DMS114 treated with DMSO at 0.1 percent for 48 hours (cell line): ENCODE measurements around the gene TPSB2.
"Not testable (repeated sequence)": the region's sequence is repeated elsewhere in the genome, so short reads cannot be mapped to it uniquely, and the experiment has no call there.

Source experiments
- DNase-seq: peaks from one replicate; lab custom pipeline; 2025; ENCODE audit not compliant: unreplicated experiment; lab: John Stamatoyannopoulos, UW

The TPSB2 gene

DNA sequence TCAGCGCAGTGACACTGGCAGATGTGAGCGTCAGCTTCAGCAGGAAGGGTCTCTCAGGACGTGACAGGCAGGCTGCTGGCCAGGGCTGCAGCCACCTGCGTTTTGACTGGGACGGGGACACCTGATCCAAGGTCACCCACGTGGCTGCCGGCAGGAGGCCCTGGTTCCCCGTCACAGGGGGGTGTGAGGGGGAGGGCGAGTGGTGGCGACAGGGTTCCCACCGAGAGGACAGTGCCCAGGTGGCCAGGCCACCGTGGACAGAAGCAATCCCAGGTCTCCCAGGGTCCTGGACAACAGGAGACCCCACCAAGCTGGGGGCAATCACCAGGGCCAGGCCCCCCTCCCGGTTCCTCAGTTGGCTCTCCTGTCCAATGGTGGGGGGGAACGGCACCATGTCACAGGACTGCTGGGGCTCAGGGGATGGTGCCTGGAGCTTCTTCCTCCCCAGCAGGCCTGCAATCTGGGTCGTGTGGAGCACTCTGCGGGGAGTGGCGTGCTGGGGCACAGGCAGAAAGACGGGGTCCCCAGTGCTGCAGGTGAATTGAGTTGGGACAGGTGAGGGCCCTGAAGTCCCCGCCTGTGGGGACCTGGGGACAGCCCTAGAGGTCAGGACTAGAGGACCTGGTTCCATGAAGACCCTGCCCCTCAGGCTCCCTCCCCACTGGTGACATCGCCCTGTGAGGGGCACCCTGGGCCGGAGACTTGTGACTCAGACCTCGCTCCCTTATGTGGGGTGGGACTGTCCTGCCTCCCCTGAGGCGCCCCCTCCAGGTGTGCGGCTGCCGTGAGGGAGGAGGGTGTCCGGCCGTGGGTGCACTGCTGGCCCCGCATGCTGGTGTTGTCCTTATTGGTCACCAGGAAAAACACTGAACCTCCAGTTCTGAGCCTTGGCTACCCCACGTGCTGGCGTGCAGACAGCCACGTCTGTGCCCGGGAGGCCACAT lies 14.2 kb upstream of the TPSB2 start:
- not testable (repeated sequence) for DNase-seq

DNA sequence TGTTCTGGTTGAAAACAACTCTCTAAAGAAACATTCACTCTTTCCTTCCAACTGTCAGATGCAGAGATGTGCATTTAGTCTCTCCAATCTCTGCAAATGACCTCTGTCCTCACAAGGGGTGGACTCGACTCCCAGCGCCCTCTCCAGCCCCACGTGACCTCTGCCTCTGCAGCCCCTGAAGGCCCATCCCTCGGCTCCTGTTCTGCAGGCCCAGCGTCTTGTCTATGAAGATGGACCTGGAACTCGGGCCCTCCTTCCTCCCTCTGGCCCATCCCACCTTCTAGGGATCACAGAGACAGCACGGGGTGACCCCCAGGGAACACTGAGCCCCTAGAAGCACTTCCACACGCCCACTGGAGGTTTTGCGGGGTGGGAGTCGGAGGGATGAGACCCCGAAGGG lies 13.4 kb upstream of the TPSB2 start:
- not testable (repeated sequence) for DNase-seq

- not testable (repeated sequence) for DNase-seq
Measured at GRCh38 chr16:1241081-1241480, 11.1 kb upstream of the TPSB2 start.

- DNase-seq = not testable (repeated sequence)
Measured at GRCh38 chr16:1240436-1240835, 10.5 kb upstream of the TPSB2 start, which contains the start of gene TPSAB1. Gene TPSAB1, plus strand, starts transcription at chr16:1240705. Its CDS starts 234 bp downstream, at chr16:1240939.

DNA sequence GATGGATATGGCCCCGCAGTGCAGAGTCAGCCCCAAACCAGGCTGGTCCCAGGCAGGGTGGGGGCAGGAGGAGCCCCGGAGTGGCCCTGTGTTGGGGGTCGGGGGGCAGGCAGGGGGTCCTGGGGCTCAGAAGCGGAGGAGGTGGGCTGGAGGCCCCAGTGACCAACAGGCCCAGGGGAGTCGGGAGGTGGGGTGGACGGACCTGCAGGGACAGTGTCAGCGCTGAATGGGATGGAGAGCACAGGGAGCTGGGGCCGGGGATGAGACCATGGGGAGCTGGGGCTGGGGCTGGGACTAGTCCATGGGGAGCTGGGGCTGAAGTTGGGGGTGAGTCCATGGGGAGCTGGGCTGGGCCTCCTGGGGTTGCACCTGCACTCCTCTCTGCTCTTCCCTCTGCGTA lies 9.6 kb upstream of the TPSB2 start:
- DNase-seq = not testable (repeated sequence)

GRCh38 chr16:1238909-1239308 lies 8.9 kb upstream of the TPSB2 start:
- not testable (repeated sequence) for DNase-seq

- DNase-seq = no peak
Measured at GRCh38 chr16:1237990-1238389, 8.0 kb upstream of the TPSB2 start.

- not testable (repeated sequence) for DNase-seq
Measured at GRCh38 chr16:1236659-1237058, 6.7 kb upstream of the TPSB2 start.

DNA sequence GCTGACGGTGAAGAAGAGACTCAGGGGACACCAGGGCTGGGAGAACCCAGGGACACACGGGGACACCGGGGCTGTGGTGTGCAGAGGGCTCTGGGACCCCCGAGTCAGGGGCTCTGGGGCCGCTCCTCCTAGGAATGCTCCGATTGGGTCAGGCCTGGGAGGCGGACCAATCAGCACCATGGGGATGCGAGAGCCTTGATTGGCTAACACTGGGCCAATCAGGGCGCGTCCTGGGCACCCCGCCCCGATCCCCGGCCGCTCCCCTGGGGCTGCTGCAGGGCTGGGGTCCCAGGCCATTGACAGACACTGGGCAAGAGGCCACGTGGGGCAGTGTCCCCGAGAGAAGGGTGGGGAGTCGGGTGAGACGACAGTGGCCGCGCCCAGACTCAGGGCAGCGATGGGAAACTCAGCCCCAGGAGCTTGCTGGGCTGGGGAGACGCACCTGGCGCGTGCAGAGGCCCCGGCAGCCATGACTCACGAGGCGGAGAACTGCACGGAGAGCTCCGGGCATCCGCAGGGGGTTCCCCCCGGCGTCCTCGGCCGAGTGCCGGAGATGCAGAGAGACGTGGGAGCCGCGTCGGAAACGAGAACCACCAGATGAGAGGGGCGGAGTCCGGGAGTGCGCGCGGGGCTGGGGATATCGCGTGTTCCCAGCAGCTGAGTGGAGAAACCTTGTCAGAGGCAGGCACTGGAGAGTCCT lies 2.2 kb upstream of the TPSB2 start:
- not testable (repeated sequence) for DNase-seq

- not testable (repeated sequence) for DNase-seq
Measured at GRCh38 chr16:1231301-1231700, 1.3 kb upstream of the TPSB2 start.

DNA sequence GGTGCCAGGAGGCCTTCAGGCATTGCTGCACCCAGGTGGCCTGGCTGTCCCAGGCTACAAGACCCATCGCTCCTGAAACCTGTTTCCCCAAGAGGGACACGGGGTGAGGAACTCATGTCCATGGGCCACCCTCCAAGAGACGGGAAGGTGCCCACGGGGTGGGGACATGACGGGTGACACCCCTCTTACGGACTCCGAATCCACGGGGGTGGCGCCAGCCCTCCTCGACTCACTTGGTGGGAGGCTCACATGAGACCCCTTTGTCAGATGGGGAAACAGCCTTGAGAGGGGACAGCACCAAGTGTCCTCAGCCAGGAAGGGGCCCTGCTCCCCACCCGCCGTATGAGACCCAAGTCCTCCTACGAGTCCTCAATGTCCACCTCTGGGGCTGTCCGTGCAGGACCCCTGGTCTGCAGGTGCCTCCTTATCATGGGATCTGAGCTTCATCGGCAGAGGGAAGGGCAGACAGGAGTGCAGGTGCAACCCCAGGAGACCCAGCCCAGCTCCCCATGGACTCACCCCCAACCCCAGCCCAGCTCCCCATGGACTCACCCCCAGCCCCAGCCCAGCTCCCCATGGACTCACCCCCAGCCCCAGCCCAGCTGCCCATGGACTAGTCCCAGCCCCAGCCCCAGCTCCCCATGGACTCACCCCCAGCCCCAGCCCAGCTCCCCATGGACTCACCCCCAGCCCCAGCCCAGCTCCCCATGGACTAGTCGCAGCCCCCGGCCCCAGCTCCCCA lies 658 bp upstream of the TPSB2 start:
- DNase-seq = not testable (repeated sequence)

- not testable (repeated sequence) for DNase-seq
Measured at GRCh38 chr16:1229476-1229875, 508 bp downstream of the TPSB2 start.

- not testable (repeated sequence) for DNase-seq
Measured at GRCh38 chr16:1228227-1228626, 1.8 kb downstream of the TPSB2 start.

- DNase-seq = not testable (repeated sequence)
Measured at GRCh38 chr16:1226692-1227091, 3.3 kb downstream of the TPSB2 start.

GRCh38 chr16:1225728-1226311 lies 4.2 kb downstream of the TPSB2 start:
- DNase-seq = not testable (repeated sequence)

- no peak for DNase-seq
Measured at GRCh38 chr16:1225051-1225451, 4.9 kb downstream of the TPSB2 start, which contains the start of gene TPSG1. Gene TPSG1, minus strand, starts transcription at chr16:1225268. Its CDS starts 16 bp downstream, at chr16:1225252.

DNA sequence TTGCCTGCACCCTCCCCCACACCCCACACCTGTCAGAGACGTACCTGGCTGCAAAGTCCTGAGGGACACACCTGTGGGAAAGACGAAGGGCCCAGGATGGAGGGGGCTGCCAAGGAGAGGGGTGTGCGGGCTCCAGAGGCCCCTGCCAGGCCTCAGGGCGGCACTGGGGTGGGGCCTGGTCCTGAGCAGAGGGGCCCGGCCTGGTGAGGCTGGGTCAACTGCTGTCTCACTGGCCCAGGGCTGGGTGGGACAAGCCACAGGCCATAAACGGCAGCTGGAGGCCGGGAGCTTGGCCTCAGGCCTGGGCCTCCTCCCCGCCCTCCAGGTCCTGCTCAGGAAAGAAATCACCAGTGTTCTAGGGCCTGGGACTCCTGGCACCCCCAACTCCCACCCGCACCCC lies 5.4 kb downstream of the TPSB2 start:
- no peak for DNase-seq

DNA sequence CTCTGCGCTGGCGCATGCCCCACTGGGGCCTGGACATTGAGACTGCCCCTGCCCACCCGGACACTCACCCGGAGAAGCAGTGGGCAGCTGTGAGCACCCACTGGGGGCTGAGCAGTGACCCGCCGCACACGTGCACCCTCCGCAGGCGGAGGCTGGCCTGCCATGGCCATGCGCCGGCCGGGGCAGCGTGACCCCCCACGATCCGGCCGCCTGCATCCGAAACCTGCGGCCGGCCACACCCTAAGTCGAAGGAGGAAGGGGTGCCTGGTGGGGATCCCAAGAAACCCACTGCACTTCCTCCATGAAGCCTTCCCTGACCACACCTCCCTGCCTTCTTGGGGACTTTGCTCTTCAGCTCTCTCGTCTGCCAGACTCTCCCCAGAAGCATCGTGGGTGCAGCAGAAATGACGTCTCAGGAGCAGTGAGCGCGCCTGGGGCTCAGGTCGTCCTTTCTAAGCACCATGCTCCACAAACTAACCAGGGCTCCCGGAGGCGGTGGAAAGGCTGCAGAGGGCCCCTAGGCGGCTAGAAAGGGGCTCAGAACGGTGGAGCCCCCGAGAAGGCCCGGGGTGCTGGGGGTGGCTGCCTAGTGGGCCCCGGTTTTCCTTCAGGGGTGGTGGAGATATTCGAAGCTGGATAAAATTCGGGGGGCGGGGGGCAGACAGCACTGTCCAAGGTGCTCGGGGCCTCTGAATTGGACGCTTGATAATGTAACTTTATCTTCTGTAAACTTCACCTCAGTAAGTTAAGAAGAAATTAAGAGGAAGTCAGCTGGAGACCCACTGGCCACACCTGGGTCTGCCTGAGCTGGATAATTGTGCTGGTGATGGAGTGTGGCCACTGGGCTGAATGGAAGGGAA lies 6.4 kb downstream of the TPSB2 start:
- DNase-seq = no peak

- no peak for DNase-seq
Measured at GRCh38 chr16:1222553-1223354, 7.2 kb downstream of the TPSB2 start.
